Effector CD8-positive, alpha-beta T cell (primary cell): ENCODE data around the gene ZBTB42.
"Not testable (repeated sequence)": the region's sequence is repeated elsewhere in the genome, so short reads cannot be mapped to it uniquely, and the experiment has no call there.

ENCODE experiments used
- DNase-seq: peaks from one replicate; lab custom pipeline; 2025; lab: John Stamatoyannopoulos, UW

Gene ZBTB42

DNA sequence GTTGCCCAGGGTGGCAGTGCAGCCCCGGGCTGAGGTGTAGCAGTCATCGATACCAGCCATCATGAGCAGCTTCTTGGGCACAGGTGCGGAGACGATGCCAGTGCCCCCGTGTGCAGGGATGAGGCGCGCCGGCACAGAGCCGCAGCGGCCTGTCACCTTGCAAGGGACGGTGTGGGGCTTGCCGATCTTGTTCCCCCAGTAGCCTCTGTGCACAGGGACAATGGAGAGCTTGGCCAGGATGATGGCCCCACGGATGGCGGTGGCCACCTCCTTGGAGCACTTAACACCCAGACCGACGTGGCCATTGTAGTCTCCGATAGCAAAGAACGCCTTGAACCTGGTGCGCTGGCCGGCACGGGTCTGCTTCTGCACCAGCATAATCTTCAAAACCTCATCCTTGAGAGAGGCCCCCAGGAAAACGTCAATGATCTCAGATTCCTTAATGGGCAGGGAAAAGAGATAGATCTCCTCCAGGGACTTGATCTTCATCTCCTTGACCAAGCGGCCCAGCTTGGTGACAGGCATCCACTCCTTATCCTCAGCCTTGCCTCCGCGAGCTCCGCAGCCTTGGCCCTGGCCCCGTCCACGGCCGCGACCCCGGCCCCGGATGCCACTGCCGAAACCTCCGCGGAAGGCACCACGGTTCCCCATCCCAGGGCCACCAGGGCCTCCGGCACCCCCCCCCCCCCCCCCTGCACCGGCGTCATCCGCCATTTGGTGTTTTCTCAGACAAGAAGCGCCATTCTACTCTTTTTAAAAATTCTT is 35.5 kb downstream of the ZBTB42 start:
- not testable (repeated sequence) for DNase-seq

DNA sequence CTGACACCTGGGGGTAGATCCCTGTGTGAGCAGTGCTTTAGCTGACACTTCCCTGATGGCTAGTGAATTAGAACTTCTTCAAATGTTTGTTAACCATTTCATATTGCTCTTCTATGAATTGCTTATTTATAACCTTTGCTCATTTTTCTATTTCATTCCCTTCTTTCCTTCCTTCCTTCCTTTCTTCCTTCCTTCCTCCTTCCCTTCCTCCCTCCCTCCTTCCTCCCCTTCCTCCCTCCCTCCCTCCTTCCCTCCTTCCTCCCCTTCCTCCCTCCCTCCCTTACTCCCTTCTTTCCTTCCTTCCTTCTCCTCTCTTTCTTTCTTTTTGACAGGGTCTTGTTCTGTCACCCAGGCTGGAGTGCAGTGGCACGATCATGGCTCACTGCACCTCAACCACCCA is 40.8 kb downstream of the ZBTB42 start:
- no peak for DNase-seq

DNA sequence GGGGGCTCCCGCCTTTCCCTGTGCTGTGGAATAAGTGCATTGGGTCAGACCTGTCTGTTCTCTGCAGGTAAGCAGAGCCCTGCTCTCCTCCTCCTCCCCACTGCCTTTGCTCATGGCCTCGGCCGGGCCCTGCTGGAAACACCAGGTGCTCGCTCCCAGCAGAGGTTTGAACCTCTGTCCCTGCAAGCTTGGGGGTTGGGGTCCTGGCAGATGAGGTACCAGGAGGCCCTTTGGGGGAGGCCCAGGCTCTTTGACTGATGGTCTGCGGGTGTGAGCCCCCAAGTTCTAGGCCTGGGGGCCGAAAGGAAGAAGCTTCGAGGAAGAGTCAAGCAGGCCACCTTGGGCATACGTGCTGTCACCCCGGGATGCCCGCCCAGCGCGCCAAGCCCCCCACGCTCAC is 42.1 kb downstream of the ZBTB42 start:
- no peak for DNase-seq

DNA sequence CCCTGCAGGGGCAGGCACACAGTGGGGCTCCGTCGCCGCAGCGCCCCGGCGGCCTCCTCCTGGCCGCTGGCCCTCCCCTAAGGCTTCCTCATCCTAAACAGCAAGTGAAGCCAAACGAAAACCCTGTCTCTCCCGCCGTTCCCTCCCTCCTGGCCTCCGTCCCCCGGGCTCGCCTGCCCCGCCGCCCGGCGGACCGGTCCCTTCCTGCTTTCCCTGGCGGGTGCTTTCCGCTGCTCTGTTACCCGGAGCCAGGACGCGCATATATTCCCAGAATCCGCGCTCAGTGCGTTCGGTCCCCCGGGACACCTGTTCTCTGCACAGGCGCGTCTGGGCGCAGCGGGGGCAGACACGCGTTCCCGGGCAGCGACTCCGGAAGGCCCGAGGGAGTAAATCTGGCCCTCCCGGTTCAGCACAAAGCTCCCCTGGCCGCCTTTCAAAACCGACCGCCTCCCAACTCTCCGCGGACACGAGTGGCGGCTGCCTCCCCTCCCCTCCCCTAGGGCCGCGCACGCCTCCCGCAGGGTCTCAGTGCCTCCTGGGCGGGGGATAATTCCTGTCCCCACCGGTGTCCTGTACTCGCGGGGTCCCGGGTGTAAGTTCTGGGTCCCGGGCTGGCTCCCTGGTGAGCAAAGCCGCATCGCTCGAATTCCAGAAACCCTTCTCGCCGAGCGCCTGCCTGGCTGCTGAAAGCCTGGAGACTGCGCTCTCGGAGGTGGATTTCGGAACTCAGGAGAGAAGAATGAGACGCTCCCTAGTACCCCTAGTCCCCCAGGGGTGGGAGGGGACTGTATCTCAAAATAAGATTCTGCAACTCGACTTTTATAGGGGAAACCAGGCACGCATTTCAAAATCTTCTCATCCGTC is 42.8 kb downstream of the ZBTB42 start:
- DNase-seq = no peak

DNA sequence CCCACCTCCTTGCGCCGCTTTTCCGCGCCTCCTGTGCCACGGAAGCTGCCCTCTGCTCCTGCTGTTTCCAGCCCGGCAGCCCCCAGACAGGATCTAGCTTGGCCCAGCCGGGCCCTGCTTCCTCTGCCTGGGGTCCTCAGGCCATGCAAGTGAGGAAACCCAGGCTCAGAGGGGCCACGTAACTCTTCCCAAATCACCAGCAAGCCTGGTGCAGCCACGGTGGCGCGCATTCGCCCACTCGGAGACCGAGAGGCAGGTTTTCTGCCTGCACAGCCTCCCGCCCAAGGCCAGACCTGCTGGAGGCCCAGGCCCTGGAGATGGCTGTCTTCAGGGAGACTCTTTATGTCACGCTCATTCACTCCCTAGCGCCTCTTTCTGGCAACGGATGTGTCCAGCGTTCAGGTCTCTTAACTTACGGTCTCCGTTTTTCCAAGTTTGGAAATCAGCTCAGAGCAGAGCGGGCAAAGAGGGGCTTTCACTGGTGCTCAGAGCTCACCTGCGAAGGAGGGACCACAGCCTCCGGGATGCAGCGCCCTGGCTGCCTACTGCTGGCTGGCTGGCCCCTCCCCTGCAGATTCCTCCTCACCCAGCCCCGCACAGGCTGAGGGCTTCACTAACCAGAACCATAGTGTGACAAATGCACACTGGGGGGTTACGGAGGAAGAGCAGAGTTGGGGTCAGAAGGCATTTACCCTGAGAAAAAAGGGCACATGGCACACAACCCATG is 43.6 kb downstream of the ZBTB42 start:
- DNase-seq = no peak

DNA sequence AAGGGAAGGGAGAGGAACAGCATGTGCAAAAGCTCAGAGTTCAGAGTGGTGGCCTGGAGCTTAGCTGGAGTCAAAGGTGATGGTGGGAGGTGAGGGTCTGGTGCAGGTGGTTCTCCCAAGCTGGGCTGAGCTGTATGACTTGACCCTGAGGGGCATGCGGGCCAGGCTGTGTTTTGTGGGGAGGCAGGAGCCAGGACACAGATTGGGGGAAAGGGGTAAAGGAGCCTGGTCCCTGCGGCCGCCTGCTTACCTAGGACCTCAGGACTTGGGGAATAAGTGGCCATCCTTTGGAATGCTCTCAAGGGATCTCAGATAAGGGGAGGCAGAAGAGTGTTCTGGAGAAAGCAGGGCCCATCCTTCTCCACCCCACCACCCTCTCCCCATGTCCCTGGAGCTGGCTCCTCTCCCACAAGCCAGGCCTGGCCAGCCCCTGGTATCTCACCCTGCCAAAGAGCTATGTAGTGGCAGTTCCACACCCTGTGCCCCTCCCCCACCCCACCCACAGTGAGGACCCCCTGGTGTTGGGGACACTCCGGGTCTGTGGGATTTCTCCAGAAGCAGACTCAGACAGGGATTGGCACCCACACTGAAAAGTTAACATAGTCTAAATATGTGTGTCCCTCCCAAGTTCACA is 44.2 kb downstream of the ZBTB42 start:
- no peak for DNase-seq

DNA sequence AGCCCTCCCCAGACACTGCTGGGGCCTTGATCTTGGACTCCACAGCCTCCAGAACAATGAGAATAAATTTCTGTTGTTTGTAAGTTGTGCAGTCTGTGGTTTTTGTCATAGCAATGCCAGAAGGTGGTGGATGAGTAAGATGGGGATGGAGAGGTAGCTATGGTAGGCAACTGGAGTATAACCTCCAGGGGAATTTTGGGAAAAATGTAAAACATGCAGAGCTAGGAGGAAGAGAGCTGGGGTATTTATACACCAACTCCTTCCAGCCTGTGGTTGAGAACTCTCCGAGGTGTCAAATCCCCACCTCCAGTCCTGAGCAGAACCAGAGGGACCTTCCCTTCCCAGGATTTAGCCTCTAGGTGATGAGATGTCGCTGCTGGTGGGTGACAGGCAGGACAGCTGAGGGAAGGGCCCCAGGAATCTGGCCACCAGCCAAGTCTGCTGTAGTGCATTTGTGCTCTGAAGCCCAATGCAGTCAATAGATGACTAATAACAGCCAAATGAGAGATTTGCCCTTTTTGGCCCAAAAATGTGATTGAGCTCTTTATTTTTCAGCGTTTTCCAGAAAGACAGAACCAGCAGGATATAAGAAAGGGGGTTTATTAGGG is 45.0 kb downstream of the ZBTB42 start:
- DNase-seq = no peak

DNA sequence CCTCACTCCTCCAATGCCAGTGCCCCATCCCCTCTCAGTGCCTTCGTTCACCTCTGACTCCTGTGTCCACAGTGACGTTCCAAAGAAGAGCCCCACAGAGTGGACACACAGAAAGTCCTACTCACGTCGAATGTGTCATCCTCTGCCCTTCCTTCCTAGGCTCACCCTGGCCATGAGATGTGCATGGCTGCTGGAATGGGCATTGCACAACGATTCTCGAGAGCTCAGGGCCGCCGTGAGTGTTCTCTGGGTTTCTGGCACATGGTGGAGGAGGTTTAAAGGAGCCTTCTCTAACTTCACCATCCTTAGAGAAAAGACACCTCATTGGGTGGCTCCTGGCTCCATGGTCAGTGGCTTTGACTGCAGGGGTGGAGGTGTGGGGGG is 51.4 kb downstream of the ZBTB42 start:
- DNase-seq = no peak
